ENCODE results near the gene AVEN. TPM values are rescaled to one million over a fixed set of nuclear protein-coding genes. Genes with fewer than 3 reads are reported as not detected.

AVEN gene
- total and polyA plus RNA-seq, 2 of the 13 experiments (the other 11 are each of a cell fraction or from before 2014, with no cell fraction given): 4.4 to 17.5 TPM

GRCh38 chr15:34065941-34066340 lies 26.9 kb upstream of the AVEN start:
- CTCF ChIA-PET (ENCODE audit: low intra/inter-chr PET ratio, low total read pairs): no interaction called here
- Histone ChIP-seq H4K20me1 (ENCODE audit: insufficient read depth, low read length) (no peaks in the 10 kb centered on the region), H3K4me1 (ENCODE audit: insufficient read depth, low read length) (no peaks in the 10 kb centered on the region), H3K4me2 (ENCODE audit: low read depth, low read length) (no peak overlapping the region), H3K27ac (ENCODE audit: extremely low read length, insufficient read depth, low read length) (no peak overlapping the region), H3K4me3 (replicated peaks in 1 of 3; ENCODE audit: insufficient read depth in 1 of 3, low read depth in 2 of 3, low read length in 3 of 3) (no peak overlapping the region), H3K79me2 (ENCODE audit: insufficient read depth, low read length) (no peaks in the 10 kb centered on the region), H3K9me3 (ENCODE audit: low read length) (no peaks in the 10 kb centered on the region), H3K27me3 (ENCODE audit: control insufficient read depth in 1 of 2, insufficient read depth in 2 of 2, low read length in 2 of 2) (no peaks in the 10 kb centered on the region), H2AFZ (ENCODE audit: low read length) (no peak overlapping the region), H3K36me3 (replicated peaks in 1 of 2; ENCODE audit: control insufficient read depth in 1 of 2, insufficient read depth in 2 of 2, low read length in 2 of 2) (no peaks in the 10 kb centered on the region), H3K9ac (ENCODE audit: insufficient read depth, low read depth, low read length) (no peak overlapping the region)
- DNase-seq (ENCODE audit: low spot score): no peak
- in situ Hi-C loops (cut with HindIII; ENCODE audit: extremely low pct_ligation_motif_present, low pct_unique_long_range_greater_than_20kb) (loop anchor here (25.0 kb wide), 2 partner anchors 296 to 521 kb away; partner anchors contain the start of genes GOLGA8B and LPCAT4), intact Hi-C loops (cut with micrococcal nuclease; ENCODE audit: unreplicated experiment) (no loop called here)
- no peak for TF ChIP-seq ZBTB3 (CRISPR knock-in tag; IDR thresholded peaks at IDR 0.05; ENCODE audit: borderline replicate concordance, low read depth)
- no peak for TF ChIP-seq HCFC1 (IDR thresholded peaks at IDR 0.05; ENCODE audit: low read depth, low read length)
- TF ChIP-seq SRSF4 (IDR thresholded peaks at IDR 0.05; ENCODE audit: low read depth, low read length, poor library complexity, severe bottlenecking): no peak
- no peak for TF ChIP-seq ZNF781 (CRISPR knock-in tag; IDR thresholded peaks at IDR 0.05; ENCODE audit: borderline replicate concordance, not compliant biosample characterization)
- TF ChIP-seq ZNF446 (CRISPR knock-in tag; IDR thresholded peaks at IDR 0.05): no peak
- TF ChIP-seq HMG20A (CRISPR knock-in tag; IDR thresholded peaks at IDR 0.05; ENCODE audit: borderline replicate concordance): no peak
- TF ChIP-seq CERS6 (CRISPR knock-in tag; IDR thresholded peaks at IDR 0.05): no peak
- no peak for TF ChIP-seq MYNN (CRISPR knock-in tag; IDR thresholded peaks at IDR 0.05; ENCODE audit: low read depth)
- no peak for TF ChIP-seq ZMYM2 (CRISPR knock-in tag; IDR thresholded peaks at IDR 0.05)
- no peak for TF ChIP-seq ZNF775 (CRISPR knock-in tag; IDR thresholded peaks at IDR 0.05; ENCODE audit: borderline replicate concordance)
- TF ChIP-seq ZNF383 (CRISPR knock-in tag; IDR thresholded peaks at IDR 0.05; ENCODE audit: borderline replicate concordance): no peak
- TF ChIP-seq CCDC6 (CRISPR knock-in tag; IDR thresholded peaks at IDR 0.05): no peak
- no peak for TF ChIP-seq FOXJ3 (CRISPR knock-in tag; IDR thresholded peaks at IDR 0.05; ENCODE audit: borderline replicate concordance)
- no peak for TF ChIP-seq ZNF562 (CRISPR knock-in tag; IDR thresholded peaks at IDR 0.05; ENCODE audit: borderline replicate concordance)
- TF ChIP-seq ZNF782 (CRISPR knock-in tag; IDR thresholded peaks at IDR 0.05; ENCODE audit: borderline replicate concordance): no peak
- no peak for FAIRE-seq
- whole genome bisulfite sequencing (ENCODE audit: low lambda C conversion rate): 50% methylated on average over 7 of the region's 8 CpGs
- POLR2A ChIA-PET: no interaction called here
- ATAC-seq: no peak
- BruUV-seq (replicated peaks): no TSS peak

All from HepG2 (cell line).